GM19397 (cell line): ENCODE measurements around the gene MAP1LC3B2.

Source experiments
- ATAC-seq: cut with Tn5 transposase; IDR thresholded peaks from one replicate; pipeline ENCODE4 v1.9.1; 2021; ENCODE audit warnings: mild to moderate bottlenecking, moderate library complexity; ENCODE audit not compliant: unreplicated experiment

The MAP1LC3B2 gene

GRCh38 chr12:116610971-116611541, 51.9 kb downstream of the MAP1LC3B2 start:
- no peak for ATAC-seq

- no peak for ATAC-seq
These were observed 53.3 kb downstream of the MAP1LC3B2 start for GRCh38 chr12:116612436-116612835.

- no peak for ATAC-seq
These were observed 54.1 kb downstream of the MAP1LC3B2 start for GRCh38 chr12:116613256-116613655.

- no peak for ATAC-seq
These were observed 55.2 kb downstream of the MAP1LC3B2 start for GRCh38 chr12:116614194-116614915.

- no peak for ATAC-seq
These were observed 56.1 kb downstream of the MAP1LC3B2 start for GRCh38 chr12:116615141-116615861.

- no peak for ATAC-seq
These were observed 57.5 kb downstream of the MAP1LC3B2 start for GRCh38 chr12:116616536-116617248.

GRCh38 chr12:116619246-116619645, 60.1 kb downstream of the MAP1LC3B2 start:
- no peak for ATAC-seq

GRCh38 chr12:116620124-116620491, 60.9 kb downstream of the MAP1LC3B2 start:
- no peak for ATAC-seq

- ATAC-seq = no peak
These were observed 61.5 kb downstream of the MAP1LC3B2 start for GRCh38 chr12:116620492-116621191.

GRCh38 chr12:116621194-116621593, 62.0 kb downstream of the MAP1LC3B2 start:
- ATAC-seq = no peak

GRCh38 chr12:116624516-116624915, 65.3 kb downstream of the MAP1LC3B2 start:
- no peak for ATAC-seq

GRCh38 chr12:116626153-116626552, 67.0 kb downstream of the MAP1LC3B2 start:
- no peak for ATAC-seq
